Stimulated activated naive B cell treated with anti-CD40 and anti-IgM and Interleukin-4, amounts not matched to agents 10 μg/mL and 1 μg/mL and 100 μg/mL, for 72 hours (primary cell): ENCODE results near the gene KCNK17.

Experiments used
- ATAC-seq, 2 donors: fragments of 150-1000 bp; cut with Tn5 transposase; replicated peaks; 2 replicates each; pipeline ENCODE4 v1.10.0; 2021; ENCODE audit warnings: moderate library complexity in 1 of 2
- DNase-seq: peaks from one replicate; pipeline ENCODE4 v3.0.0; 2021
- H3K27ac Mint-ChIP-seq: one replicate; pipeline ENCODE4 v1.8.0; 2022; ENCODE audit warnings: mild to moderate bottlenecking, mixed read lengths
- H3K27me3 Mint-ChIP-seq, 2 donors: one replicate each; pipeline ENCODE4 v1.8.0; 2022; ENCODE audit warnings: mixed read lengths in 2 of 2
- H3K36me3 Mint-ChIP-seq, 2 donors: one replicate each; pipeline ENCODE4 v1.8.0; 2022; ENCODE audit warnings: mixed read lengths in 2 of 2, mild to moderate bottlenecking in 1 of 2
- H3K4me1 Mint-ChIP-seq, 2 donors: one replicate each; pipeline ENCODE4 v1.8.0; 2022; ENCODE audit warnings: mixed read lengths in 2 of 2, mild to moderate bottlenecking in 1 of 2
- H3K4me3 Mint-ChIP-seq, 2 donors: one replicate each; pipeline ENCODE4 v1.8.0; 2022; ENCODE audit warnings: mild to moderate bottlenecking in 2 of 2, mixed read lengths in 2 of 2, moderate library complexity in 1 of 2
- H3K9me3 Mint-ChIP-seq, 2 donors: one replicate each; pipeline ENCODE4 v1.8.0; 2022; ENCODE audit warnings: mixed read lengths in 2 of 2, mild to moderate bottlenecking in 1 of 2

The KCNK17 gene

GRCh38 chr6:39327507-39327906 lies 13.3 kb upstream of the KCNK17 start:
- peak overlapping the region; percentile 52 for H3K27ac Mint-ChIP-seq
- H3K9me3 Mint-ChIP-seq, result peaks cover 0 to 2% of the 10 kb centered on the region in 2 donors
- H3K4me1 Mint-ChIP-seq, result peaks cover 11 to 22% of the 10 kb centered on the region in 2 donors
- ATAC-seq (no peak), DNase-seq (no peak)
- no peaks in the 10 kb centered on the region for H3K36me3 Mint-ChIP-seq
- H3K4me3 Mint-ChIP-seq, result no peak overlapping the region
- peaks cover 19 to 26% of the 10 kb centered on the region in 2 donors for H3K27me3 Mint-ChIP-seq

DNA sequence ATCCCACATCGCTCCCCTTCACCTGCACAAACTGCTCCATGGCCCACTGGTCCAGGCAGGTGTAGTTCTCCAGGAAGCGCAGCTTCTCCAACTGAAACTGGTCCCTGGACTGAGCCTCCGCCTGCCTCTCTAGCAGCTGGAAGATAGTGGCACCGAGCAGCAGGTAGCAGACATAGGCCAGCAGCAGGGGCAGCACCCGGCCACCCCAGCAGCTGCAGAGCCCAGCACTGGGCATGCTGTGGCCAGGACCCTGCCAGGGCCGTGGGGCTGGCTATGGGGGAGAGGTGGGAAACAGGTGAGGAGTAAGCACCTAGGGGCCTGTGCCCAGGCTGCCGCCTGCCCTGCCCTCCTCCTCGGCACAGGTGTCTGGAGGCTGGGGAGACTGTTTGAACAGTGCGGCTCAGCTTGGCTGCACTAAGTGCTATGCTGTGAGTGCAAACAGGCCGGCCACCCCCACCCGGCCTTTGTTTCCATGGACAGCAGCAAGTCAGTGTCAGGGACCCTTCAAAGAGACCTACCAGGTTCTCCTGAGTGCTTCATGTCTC lies 8.2 kb upstream of the KCNK17 start, which contains the start of gene KCNK16:
Gene KCNK16, minus strand, starts transcription at position 397 of the 545 bp plus-strand sequence. Its CDS starts 162 bp downstream, at position 235.
- Mint-ChIP-seq H3K27ac (no peak within 1 kb of the TSS), H3K36me3 (no peaks in the 10 kb centered on the region), H3K27me3 (peaks cover 18 to 35% of the 10 kb centered on the region in 2 donors), H3K4me3 (no peak within 1 kb of the TSS), H3K9me3 (no peaks in the 10 kb centered on the region), H3K4me1 (peaks cover 13 to 36% of the 10 kb centered on the region in 2 donors)
- DNase-seq (no peak), ATAC-seq (no peak)

GRCh38 chr6:39321761-39322160 lies 7.5 kb upstream of the KCNK17 start:
- Mint-ChIP-seq H3K36me3 (no peaks in the 10 kb centered on the region), H3K4me1 (peaks cover 13 to 36% of the 10 kb centered on the region in 2 donors), H3K27me3 (peaks cover 13 to 34% of the 10 kb centered on the region in 2 donors), H3K4me3 (no peak overlapping the region), H3K27ac (no peak overlapping the region), H3K9me3 (no peaks in the 10 kb centered on the region)
- DNase-seq (no peak), ATAC-seq (no peak)

GRCh38 chr6:39320363-39320984 lies 6.3 kb upstream of the KCNK17 start:
- Mint-ChIP-seq H3K36me3 (no peaks in the 10 kb centered on the region), H3K9me3 (no peaks in the 10 kb centered on the region), H3K27ac (no peak overlapping the region), H3K4me3 (no peak overlapping the region), H3K27me3 (peaks cover 11 to 38% of the 10 kb centered on the region in 2 donors), H3K4me1 (peaks cover 13 to 36% of the 10 kb centered on the region in 2 donors)
- no peak for DNase-seq
- ATAC-seq, result peak; percentile 43 to 57

DNA sequence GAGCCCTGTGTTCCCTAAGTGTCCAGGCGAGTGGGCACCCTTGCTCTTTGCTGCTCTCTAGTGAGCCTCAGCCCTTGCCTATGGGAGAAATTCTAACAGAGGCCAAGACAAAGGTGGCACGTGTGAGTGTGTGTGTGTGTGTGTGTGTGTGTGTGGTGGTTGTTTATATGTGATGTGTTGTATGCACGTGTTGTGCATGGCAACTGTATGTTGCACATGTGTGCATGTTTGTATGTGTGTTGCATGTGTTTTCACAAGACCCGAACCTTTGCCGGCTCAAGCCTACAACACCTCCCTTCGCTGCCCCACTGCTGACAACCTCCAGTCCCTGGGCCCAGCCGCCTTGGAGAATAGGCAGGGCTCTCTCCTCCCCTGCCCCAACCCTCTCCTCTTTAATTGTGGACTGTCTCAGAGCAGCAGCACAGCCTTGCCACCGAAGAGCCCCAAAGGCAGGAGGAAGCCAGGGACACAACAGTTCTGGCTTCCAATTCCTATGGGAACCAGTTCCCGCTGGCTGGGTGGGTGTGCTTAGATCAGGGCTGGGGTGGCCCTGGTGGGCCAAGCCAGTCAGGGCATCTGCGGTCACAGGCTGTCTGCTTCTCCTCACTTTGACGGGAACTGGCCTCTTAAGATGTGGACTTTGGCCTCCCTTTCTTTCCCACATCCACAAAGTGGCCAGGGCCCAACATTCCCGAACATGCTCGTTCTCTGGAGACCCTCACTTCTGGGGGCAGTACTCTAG lies 5.6 kb upstream of the KCNK17 start:
- Mint-ChIP-seq H3K27ac (peak overlapping the region; percentile 80), H3K27me3 (peaks cover 17 to 39% of the 10 kb centered on the region in 2 donors), H3K9me3 (no peaks in the 10 kb centered on the region), H3K4me1 (peaks cover 12 to 36% of the 10 kb centered on the region in 2 donors), H3K36me3 (no peaks in the 10 kb centered on the region), H3K4me3 (no peak overlapping the region)
- ATAC-seq (no peak), DNase-seq (no peak)

DNA sequence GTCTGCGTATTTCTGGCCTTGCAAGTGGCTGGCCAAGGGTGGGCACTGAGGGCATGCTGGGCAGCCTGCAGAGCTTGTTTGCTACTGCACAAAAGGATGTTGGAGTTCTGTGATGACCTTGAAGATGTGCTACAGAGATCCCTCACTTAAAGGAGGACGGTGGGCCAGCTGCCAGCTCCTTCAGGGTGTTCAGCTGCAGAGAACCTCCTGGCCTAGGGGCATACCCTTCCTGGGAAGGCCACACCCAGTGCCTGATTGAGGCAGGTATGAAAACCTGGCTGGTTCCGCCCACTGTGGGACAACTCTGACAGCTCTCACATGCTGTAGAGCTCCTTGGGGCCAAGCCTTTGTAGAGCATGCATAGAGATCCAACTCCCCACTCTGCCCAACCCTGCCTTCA lies 3.0 kb upstream of the KCNK17 start:
- Mint-ChIP-seq H3K4me1 (peaks cover 16 to 53% of the 10 kb centered on the region in 2 donors), H3K36me3 (no peaks in the 10 kb centered on the region), H3K27ac (no peak overlapping the region), H3K27me3 (peaks cover 39 to 45% of the 10 kb centered on the region in 2 donors), H3K4me3 (no peak overlapping the region), H3K9me3 (no peaks in the 10 kb centered on the region)
- ATAC-seq (no peak), DNase-seq (no peak)

GRCh38 chr6:39313526-39314272 lies 520 bp downstream of the KCNK17 start:
- DNase-seq, result no peak
- no peak for ATAC-seq
- Mint-ChIP-seq H3K4me1 (peaks cover 12 to 39% of the 10 kb centered on the region in 2 donors), H3K9me3 (no peaks in the 10 kb centered on the region), H3K27ac (no peak overlapping the region), H3K27me3 (peaks cover 51 to 52% of the 10 kb centered on the region in 2 donors), H3K4me3 (peak overlapping the region; percentile 65 to 73), H3K36me3 (no peaks in the 10 kb centered on the region)

GRCh38 chr6:39312912-39313525 lies 1.2 kb downstream of the KCNK17 start:
- DNase-seq (no peak), ATAC-seq (no peak)
- Mint-ChIP-seq H3K4me1 (peaks cover 12 to 35% of the 10 kb centered on the region in 2 donors), H3K9me3 (no peaks in the 10 kb centered on the region), H3K4me3 (peak overlapping the region in 1 of 2 donors; percentile 73), H3K27ac (no peak overlapping the region), H3K36me3 (no peaks in the 10 kb centered on the region), H3K27me3 (peaks cover 49 to 51% of the 10 kb centered on the region in 2 donors)

- H3K27me3 Mint-ChIP-seq, result peaks cover 37 to 57% of the 10 kb centered on the region in 2 donors
- ATAC-seq, result peak; percentile 84 to 85
Observed at GRCh38 chr6:39310542-39310941, 3.7 kb downstream of the KCNK17 start.

DNA sequence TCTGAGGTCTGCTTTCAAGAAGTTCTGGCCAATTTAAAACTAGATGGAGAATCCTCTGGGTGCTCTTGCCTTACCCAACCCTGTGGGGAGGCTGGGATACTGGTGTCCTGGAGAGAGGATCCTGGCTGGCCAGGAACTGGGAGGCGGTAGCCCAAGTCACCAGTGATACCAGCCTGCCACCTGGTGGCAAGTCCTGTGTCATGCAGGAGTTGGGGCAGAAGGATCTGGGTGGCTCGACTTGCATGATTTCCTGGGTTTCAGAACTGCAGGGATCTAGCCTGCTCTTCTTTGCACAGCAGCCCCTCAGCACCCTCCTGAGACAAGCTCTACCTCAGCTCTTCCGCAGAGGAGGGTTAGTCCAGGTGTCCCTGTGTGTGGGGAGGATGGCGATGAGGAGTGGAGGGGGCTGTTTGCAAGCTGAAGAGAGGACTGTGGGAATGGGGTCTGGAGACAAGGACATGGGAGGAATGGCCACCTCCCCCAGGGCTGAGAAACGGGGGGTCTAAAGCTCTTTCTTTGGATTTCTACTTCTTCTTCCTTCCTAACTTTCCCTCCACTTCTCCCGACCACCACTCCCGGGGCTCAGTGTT lies 4.2 kb downstream of the KCNK17 start:
- Mint-ChIP-seq H3K27ac (no peak overlapping the region), H3K27me3 (peaks cover 36 to 54% of the 10 kb centered on the region in 2 donors)
- ATAC-seq, result peak; percentile 65 to 72

More at GRCh38 chr6:39310542-39310941, 3.7 kb downstream of the KCNK17 start:
- no peak overlapping the region for H3K27ac Mint-ChIP-seq
- H3K4me1 Mint-ChIP-seq, result peaks cover 12 to 34% of the 10 kb centered on the region in 2 donors
- peak; percentile 30 for DNase-seq
- no peaks in the 10 kb centered on the region for H3K36me3 Mint-ChIP-seq
- H3K4me3 Mint-ChIP-seq, result peak overlapping the region in 1 of 2 donors; percentile 5
- no peaks in the 10 kb centered on the region for H3K9me3 Mint-ChIP-seq

GRCh38 chr6:39307462-39307861 lies 6.8 kb downstream of the KCNK17 start:
- H3K36me3 Mint-ChIP-seq, result peaks cover 0 to 4% of the 10 kb centered on the region in 2 donors
- no peak for ATAC-seq
- H3K27me3 Mint-ChIP-seq, result peaks cover 29 to 33% of the 10 kb centered on the region in 2 donors
- H3K4me1 Mint-ChIP-seq, result peaks cover 9 to 16% of the 10 kb centered on the region in 2 donors
- H3K27ac Mint-ChIP-seq, result no peak overlapping the region
- no peak overlapping the region for H3K4me3 Mint-ChIP-seq
- H3K9me3 Mint-ChIP-seq, result peaks cover 4 to 5% of the 10 kb centered on the region in 2 donors
- DNase-seq, result no peak

More for the DNA sequence above, 4.2 kb downstream of the KCNK17 start:
- Mint-ChIP-seq H3K4me3 (peak overlapping the region; percentile 10 to 26), H3K9me3 (peaks cover 1 to 3% of the 10 kb centered on the region in 2 donors), H3K4me1 (peaks cover 12 to 34% of the 10 kb centered on the region in 2 donors), H3K36me3 (peaks cover 0 to 3% of the 10 kb centered on the region in 2 donors)
- peak; percentile 32 for DNase-seq

- DNase-seq (no peak), ATAC-seq (no peak)
- Mint-ChIP-seq H3K4me1 (peaks cover 1 to 2% of the 10 kb centered on the region in 2 donors), H3K4me3 (no peak overlapping the region), H3K27ac (no peak overlapping the region), H3K27me3 (peaks cover 14 to 25% of the 10 kb centered on the region in 2 donors), H3K9me3 (peaks cover 4 to 5% of the 10 kb centered on the region in 2 donors), H3K36me3 (peaks cover 0 to 4% of the 10 kb centered on the region in 2 donors)
Observed at GRCh38 chr6:39304951-39305350, 9.3 kb downstream of the KCNK17 start.

DNA sequence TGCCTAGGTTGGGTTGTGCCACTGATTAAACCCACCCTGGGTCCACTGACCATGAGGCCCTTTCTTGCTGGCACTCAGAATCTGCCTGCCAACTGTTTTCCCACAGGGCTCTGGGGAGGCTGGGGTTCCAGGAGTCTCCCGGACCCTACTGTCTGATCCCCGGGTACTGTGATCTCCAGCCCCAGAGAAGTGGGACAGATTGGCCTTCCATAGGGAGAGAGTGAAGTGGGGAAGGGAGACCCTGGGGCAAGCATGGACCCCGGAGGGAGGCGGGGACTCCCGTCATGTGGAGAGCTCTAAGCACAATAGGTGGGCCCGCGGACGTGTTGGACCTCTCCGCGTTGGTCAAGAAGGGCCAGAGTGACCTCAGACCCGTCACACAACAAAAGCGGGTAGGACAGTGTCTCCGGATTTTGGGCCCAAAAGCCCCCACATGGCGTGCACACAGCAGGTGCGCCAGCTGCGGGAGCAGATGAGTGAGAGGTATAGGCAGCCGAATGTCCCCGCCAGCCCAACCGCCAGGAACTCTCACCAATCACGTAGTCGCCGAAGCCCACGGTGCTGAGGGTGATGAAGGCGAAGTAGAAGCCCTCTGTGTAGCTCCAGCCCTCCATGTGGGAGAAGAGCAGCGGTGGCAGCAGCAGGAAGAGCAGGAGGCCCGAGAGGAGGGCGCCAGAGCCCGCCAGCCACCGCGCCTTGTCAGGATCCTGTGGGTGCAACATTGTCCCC lies 10.6 kb downstream of the KCNK17 start:
- H3K4me3 Mint-ChIP-seq, result no peak overlapping the region
- no peaks in the 10 kb centered on the region for H3K4me1 Mint-ChIP-seq
- peak; percentile 9 to 17 for ATAC-seq
- H3K9me3 Mint-ChIP-seq, result peaks cover 4 to 5% of the 10 kb centered on the region in 2 donors
- DNase-seq, result no peak
- H3K27me3 Mint-ChIP-seq, result peaks cover 12 to 31% of the 10 kb centered on the region in 2 donors
- no peak overlapping the region for H3K27ac Mint-ChIP-seq
- H3K36me3 Mint-ChIP-seq, result peaks cover 0 to 4% of the 10 kb centered on the region in 2 donors
